Measurements from ENCODE around the gene DNTTIP2. TPM values are rescaled to one million over a fixed set of nuclear protein-coding genes. Genes with fewer than 3 reads are reported as not detected.

Gene DNTTIP2
- total and polyA plus RNA-seq, 9 of the 15 experiments (the other 6 are each of a cell fraction or from before 2014, with no cell fraction given), result 50.4 to 138 (median 97.0) TPM

GRCh38 chr1:93878889-93879586, at the start of gene DNTTIP2 (continued):
- TF ChIP-seq, protein P1, sequence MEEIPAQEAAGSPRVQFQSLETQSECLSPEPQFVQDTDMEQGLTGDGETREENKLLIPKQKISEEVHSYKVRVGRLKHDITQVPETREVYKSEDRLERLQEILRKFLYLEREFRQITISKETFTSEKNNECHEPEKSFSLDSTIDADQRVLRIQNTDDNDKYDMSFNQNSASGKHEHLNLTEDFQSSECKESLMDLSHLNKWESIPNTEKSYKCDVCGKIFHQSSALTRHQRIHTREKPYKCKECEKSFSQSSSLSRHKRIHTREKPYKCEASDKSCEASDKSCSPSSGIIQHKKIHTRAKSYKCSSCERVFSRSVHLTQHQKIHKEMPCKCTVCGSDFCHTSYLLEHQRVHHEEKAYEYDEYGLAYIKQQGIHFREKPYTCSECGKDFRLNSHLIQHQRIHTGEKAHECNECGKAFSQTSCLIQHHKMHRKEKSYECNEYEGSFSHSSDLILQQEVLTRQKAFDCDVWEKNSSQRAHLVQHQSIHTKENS (CRISPR knock-in tag; IDR thresholded peaks at IDR 0.05), result no peak
- TF ChIP-seq TOE1 (IDR thresholded peaks at IDR 0.05; ENCODE audit: borderline replicate concordance) (0 out of 2 replicates have a peak, but pooled peaks have one; percentile 42), TOE1 (CRISPR knock-in tag; IDR thresholded peaks at IDR 0.05; ENCODE audit: borderline replicate concordance, low read depth) (no peak), EWSR1 (IDR thresholded peaks at IDR 0.05; ENCODE audit: borderline replicate concordance, low read depth, partially characterized antibody) (no peak), XRCC3 (IDR thresholded peaks at IDR 0.05) (no peak), NR3C1 (CRISPR knock-in tag; IDR thresholded peaks at IDR 0.05) (no peak), NR2C2 (CRISPR knock-in tag; IDR thresholded peaks at IDR 0.05) (peak; percentile 18; the same call in 1 of the 2 replicates), NR2C2 (tag; IDR thresholded peaks at IDR 0.05) (peak; percentile 62), ZNF174 (CRISPR knock-in tag; IDR thresholded peaks at IDR 0.05) (no peak), CBFB (CRISPR knock-in tag; IDR thresholded peaks at IDR 0.05) (0 out of 2 replicates have a peak, but pooled peaks have one; percentile 15), DNMT1 (IDR thresholded peaks at IDR 0.05) (peak; percentile 44; the same call in 1 of the 2 replicates), CHAMP1 (IDR thresholded peaks at IDR 0.05) (peak; percentile 69; the same call in 1 of the 2 replicates)
- TF ChIP-seq, protein P2, sequence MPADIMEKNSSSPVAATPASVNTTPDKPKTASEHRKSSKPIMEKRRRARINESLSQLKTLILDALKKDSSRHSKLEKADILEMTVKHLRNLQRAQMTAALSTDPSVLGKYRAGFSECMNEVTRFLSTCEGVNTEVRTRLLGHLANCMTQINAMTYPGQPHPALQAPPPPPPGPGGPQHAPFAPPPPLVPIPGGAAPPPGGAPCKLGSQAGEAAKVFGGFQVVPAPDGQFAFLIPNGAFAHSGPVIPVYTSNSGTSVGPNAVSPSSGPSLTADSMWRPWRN (IDR thresholded peaks at IDR 0.05; ENCODE audit: low read depth), result no peak
- TF ChIP-seq, protein P3, sequence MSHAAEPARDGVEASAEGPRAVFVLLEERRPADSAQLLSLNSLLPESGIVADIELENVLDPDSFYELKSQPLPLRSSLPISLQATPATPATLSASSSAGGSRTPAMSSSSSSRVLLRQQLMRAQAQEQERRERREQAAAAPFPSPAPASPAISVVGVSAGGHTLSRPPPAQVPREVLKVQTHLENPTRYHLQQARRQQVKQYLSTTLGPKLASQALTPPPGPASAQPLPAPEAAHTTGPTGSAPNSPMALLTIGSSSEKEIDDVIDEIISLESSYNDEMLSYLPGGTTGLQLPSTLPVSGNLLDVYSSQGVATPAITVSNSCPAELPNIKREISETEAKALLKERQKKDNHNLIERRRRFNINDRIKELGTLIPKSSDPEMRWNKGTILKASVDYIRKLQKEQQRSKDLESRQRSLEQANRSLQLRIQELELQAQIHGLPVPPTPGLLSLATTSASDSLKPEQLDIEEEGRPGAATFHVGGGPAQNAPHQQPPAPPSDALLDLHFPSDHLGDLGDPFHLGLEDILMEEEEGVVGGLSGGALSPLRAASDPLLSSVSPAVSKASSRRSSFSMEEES (CRISPR knock-in tag; IDR thresholded peaks at IDR 0.05), result no peak
- TF ChIP-seq, protein P4, sequence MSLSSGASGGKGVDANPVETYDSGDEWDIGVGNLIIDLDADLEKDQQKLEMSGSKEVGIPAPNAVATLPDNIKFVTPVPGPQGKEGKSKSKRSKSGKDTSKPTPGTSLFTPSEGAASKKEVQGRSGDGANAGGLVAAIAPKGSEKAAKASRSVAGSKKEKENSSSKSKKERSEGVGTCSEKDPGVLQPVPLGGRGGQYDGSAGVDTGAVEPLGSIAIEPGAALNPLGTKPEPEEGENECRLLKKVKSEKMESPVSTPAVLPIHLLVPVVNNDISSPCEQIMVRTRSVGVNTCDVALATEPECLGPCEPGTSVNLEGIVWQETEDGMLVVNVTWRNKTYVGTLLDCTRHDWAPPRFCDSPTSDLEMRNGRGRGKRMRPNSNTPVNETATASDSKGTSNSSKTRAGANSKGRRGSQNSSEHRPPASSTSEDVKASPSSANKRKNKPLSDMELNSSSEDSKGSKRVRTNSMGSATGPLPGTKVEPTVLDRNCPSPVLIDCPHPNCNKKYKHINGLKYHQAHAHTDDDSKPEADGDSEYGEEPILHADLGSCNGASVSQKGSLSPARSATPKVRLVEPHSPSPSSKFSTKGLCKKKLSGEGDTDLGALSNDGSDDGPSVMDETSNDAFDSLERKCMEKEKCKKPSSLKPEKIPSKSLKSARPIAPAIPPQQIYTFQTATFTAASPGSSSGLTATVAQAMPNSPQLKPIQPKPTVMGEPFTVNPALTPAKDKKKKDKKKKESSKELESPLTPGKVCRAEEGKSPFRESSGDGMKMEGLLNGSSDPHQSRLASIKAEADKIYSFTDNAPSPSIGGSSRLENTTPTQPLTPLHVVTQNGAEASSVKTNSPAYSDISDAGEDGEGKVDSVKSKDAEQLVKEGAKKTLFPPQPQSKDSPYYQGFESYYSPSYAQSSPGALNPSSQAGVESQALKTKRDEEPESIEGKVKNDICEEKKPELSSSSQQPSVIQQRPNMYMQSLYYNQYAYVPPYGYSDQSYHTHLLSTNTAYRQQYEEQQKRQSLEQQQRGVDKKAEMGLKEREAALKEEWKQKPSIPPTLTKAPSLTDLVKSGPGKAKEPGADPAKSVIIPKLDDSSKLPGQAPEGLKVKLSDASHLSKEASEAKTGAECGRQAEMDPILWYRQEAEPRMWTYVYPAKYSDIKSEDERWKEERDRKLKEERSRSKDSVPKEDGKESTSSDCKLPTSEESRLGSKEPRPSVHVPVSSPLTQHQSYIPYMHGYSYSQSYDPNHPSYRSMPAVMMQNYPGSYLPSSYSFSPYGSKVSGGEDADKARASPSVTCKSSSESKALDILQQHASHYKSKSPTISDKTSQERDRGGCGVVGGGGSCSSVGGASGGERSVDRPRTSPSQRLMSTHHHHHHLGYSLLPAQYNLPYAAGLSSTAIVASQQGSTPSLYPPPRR (CRISPR knock-in tag; IDR thresholded peaks at IDR 0.05; ENCODE audit: borderline replicate concordance), result peak; percentile 86; the same call in 1 of the 2 replicates

Data from K562 (cell line).